Vagina (tissue), 2 donors: ENCODE data around the gene PGAP1.

Source experiments
- CTCF ChIP-seq, 3 experiments: fragments of 450-650 bp in 2 of 3; fragments of 200-600 bp in 1 of 3; sonication (generic) in 1 of 3; IDR thresholded peaks; one replicate each; pipeline ENCODE4 v1.5.1; 2017 to 2019; ENCODE audit warnings: antibody characterized with exemption in 3 of 3, mild to moderate bottlenecking in 2 of 3, moderate library complexity in 2 of 3
- POLR2A ChIP-seq, 2 donors: fragments of 450-650 bp; IDR thresholded peaks; one replicate each; pipeline ENCODE4 v1.6.1; 2017; ENCODE audit warnings: antibody characterized with exemption in 2 of 2, mild to moderate bottlenecking in 2 of 2, moderate library complexity in 2 of 2
- POLR2AphosphoS5 ChIP-seq, 2 donors: sonication (generic); formaldehyde crosslinking; IDR thresholded peaks; one replicate each; pipeline ENCODE4 v1.9.0; 2017; ENCODE audit warnings: antibody characterized with exemption in 2 of 2, mild to moderate bottlenecking in 2 of 2, low read depth in 1 of 2; ENCODE audit not compliant: insufficient read depth in 1 of 2

- TF ChIP-seq CTCF (IDR thresholded peaks at IDR 0.05) (no peak), POLR2A (IDR thresholded peaks at IDR 0.05) (no peak), POLR2AphosphoS5 (IDR thresholded peaks at IDR 0.05; ENCODE audit: insufficient read depth in 1 of 2, low read depth in 1 of 2) (no peak)
Measured at GRCh38 chr2:196846295-196846694, 80.2 kb downstream of the PGAP1 start.
